NCI-H1436 treated with DMSO at 0.1 percent for 48 hours (cell line): Measurements from ENCODE around the gene STK4.
"Not testable (repeated sequence)": the region's sequence is repeated elsewhere in the genome, so short reads cannot be mapped to it uniquely, and the experiment has no call there.

ENCODE experiments used
- DNase-seq: peaks from one replicate; lab custom pipeline; 2025; lab: John Stamatoyannopoulos, UW

The STK4 gene

DNA sequence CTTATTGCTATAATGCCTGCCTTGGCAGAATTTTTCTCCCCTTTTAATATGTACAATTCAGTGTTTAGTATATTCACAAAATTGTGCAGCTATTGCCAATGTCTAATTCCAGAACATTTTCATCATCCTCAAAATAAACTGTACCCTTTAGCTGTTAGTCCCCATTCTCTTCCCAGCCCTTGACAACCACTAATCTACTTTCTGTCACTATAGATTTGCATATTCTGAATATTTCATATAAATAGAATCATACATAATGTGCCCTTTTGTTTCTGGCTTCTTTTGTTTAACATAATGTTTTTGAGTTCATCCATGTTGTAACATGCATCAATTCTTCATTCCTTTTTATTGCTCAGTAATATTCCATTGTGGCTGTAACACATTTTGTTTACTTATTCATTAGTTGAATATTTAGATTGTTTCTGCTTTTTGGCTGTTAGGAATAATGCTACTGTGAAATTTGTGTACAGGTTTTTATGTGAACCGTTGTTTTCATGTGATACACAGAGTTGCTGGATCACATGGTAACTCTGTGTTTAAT, 22.4 kb downstream of the STK4 start:
- DNase-seq: no peak

DNA sequence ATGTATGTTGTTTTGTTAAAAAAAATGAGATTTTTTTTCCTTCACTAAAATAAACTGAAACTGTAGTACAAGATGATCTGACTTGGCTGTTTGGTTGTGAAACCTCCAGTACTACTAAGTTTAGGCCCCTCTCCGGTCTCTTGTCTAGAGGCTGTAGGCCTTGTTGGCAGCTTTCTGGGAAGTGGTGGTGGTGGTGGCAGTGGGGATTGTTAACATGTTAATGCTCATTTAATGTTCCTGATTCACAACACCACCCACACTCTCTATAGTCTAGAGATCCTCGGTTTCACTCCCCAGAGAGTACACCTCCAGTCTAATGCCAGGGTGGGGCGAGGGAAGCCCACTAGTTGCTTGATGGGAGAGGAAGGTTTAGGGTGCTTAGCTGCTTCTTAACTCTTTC, 24.1 kb downstream of the STK4 start:
- DNase-seq: no peak

DNA sequence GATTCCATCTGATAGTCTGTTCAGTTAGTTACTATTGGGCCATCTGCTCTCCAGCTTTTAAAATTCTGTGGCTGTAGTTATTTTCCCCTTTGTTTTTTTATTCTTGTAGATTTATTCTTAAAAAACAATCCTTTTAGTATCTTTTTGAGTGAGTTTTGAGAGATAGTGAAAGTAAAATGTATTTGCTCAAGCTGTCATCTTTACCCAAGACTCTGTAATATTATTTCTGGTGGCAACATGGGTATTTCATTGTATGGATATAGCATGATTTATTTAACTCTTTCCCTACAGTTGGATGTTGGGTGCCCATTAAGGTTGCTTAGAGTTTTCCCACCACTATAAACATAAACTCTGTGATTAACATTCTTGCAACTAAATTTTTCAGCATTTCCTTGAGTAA, 24.6 kb downstream of the STK4 start:
- DNase-seq: no peak

DNA sequence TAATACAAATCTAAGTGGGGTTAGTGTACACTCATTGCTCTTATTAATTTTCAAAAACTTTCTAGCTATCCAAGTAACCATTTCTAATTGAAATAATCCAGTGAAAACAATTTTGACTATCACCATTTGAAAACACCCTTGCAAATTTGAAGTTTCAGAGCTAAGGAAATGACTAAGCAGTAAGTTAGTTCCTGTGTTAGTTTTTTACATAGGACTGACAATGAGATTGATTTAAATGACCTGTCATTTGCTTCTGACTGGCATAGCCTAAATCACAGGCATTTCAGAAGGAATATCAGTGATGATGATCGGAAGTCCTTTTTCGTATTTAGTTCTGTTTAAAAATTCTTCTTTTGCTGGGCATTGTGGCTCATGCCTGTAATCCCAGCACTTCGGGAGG, 27.0 kb downstream of the STK4 start:
- no peak for DNase-seq

DNA sequence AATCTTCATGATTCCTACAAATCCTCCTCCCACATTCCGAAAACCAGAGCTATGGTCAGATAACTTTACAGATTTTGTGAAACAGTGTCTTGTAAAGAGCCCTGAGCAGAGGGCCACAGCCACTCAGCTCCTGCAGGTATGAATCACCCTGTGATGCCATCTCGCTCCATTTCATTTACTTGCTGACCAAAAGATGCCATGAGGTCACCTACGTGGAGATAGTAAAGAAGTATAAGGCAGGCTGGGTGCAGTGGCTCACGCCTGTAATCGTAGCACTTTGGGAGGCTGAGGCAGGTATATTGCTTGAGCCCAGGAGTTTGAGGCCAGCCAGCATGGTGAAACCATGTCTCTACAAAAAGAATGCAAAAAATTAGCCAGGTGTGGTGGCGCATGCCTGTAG, 30.9 kb downstream of the STK4 start:
- no peak for DNase-seq

DNA sequence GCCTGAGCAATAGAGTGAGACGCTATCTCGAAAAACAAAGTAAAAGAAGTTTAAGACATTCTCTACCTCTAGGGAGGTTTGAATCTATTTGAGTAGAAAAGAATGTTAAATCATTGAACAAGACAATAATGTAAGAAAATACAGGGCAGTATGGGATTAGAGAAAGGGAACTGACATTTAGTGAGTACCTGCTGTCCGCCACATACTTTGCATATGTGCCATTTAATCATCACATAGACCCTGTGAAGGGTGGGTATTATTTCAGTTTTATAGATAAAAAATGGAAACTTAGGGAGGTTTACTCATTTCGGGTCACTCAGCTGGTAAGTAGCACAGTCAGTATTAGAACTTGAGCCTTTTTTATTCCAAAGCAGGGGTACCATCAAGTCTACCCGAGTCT, 31.4 kb downstream of the STK4 start:
- no peak for DNase-seq

DNA sequence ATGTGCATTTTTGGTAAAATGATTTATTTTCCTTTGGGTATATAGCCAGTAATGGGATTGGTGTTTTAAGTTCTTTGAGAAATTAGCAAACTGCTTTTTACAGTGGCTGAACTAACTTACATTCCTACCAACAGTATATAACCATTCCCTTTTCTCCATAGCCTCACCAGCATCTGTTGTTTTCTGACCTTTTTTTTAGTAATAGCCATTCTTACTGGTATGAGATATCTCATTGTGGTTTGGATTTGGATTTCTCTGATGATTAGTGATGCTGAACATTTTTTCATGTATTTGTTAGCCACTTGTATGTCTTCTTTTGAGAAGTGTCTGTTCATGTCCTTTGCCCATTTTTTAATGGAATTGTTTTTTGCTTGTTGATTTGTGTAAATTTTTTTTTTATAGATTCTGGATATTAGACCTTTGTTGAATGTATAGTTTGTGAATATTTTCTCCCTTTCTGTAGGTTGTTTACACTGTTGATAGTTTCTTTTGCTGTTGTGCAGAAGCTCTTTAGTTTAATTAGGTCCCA, 42.3 kb downstream of the STK4 start:
- no peak for DNase-seq

DNA sequence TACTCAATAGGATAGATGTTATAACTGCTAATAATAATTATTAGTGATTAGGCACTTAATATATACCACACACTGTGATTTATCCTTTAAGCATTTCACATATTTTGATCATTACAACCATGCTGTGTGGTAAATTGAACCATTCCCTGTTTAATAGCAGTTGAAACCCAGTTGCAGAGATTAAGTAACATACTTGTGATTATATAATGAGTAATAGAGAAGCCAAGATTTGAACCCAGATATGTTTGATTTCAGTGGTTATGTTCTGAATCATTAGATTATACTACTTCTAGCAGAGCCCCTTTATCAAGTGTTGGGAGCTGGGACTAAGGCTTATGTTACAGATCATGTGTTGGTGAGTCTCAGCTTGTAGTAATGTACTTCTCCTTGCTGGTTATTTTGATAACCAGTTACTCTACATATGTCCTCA, 44.1 kb downstream of the STK4 start:
- no peak for DNase-seq

DNA sequence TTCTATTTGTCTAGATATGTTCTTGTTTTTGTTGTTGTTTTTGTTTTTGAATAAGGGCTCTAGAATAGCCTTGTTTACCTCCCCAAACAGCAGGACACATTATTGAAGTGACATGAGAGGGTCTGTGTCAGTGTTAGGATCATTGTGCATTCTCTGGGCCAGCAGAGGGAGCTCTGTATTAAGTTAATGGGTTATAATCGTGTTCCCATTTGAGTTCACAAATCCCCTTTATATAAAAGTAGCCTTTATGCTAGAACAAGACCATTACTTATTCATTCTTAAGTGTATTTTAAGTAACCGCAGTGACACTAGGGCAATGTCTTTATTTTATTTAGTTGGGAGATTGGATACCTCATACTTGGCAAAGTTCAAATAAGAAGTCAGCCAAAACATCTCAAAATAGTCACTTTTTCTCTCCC, 44.8 kb downstream of the STK4 start:
- no peak for DNase-seq

DNA sequence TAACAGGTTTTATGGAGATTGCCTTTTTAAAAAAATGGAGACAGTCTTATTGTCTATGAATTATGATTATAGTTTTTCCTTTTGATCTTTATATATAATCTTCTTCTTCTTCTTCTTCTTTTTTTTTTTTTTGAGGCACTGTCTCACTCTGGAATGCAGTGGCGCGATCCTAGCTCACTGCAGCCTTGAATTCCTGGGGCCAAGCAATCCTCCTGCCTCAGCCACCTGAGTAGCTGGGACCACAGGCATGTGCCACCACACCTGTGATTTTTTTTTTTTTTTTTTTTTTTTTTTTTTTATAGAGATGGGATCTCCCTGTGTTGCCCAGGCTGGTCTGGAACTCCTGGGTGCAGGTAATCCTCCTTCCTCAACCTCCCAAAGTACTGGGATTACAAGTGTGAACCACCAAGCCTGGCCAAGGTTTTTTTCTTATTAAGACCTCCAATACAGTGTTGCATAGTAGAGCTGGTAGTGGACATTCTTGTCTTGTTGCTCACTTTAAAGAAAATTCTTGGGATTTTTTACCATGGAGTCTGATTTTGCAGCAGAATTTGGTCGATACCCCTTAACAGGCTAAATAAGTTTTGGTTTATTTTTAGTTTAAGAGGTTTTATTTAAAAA, 46.5 kb downstream of the STK4 start:
- no peak for DNase-seq

DNA sequence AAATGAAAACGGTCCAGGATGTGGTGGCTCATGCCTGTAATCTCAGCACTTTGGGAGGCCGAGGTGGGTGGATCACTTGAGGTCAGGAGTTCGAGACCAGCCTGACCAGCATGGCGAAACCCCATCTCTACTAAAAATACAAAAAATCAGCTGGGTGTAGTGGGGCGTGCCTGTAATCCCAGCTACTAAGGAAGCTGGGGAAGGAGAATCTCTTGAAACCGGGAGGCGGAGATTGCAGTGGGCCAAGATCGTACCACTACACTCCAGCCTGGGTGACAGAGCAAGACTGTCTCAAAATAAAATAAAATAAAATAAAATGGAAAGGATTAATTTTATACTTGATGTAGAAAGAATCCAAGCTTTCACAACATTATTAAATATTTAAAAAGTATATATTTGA, 47.8 kb downstream of the STK4 start:
- DNase-seq: not testable (repeated sequence)

DNA sequence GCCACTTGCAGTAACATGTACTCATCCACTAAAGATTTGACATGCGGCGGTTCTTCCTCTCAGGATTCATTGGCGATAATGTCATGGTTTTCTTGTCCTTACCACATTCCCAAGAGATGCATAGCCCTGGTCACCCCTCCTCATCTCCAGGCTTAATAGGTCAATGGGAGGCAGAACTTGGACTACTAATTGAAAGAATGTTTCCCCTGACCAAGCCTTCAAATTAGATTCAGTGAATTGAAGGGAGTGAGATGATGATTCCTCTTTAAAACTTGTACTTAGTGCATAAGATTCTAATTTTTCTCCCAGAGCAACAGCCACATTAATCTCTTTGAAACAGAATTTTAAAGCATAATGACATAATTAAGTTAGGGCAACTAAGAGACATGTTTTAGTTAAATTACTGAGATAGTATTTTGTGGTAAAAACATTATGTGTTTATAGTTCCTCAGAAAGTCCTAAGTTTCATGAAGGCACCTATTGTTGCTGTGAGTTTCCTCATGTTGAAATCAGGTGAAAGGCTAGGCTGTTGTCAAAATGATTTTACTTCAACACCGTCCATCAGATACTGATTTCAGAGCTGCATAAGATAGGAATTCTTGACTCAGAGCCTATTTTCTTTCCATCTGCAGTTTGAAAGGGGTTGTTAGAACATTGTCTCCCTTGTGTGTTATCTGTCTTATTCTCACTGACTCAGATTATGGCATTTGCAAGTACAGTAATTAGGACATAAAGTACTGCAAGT, 48.5 kb downstream of the STK4 start:
- DNase-seq: no peak

DNA sequence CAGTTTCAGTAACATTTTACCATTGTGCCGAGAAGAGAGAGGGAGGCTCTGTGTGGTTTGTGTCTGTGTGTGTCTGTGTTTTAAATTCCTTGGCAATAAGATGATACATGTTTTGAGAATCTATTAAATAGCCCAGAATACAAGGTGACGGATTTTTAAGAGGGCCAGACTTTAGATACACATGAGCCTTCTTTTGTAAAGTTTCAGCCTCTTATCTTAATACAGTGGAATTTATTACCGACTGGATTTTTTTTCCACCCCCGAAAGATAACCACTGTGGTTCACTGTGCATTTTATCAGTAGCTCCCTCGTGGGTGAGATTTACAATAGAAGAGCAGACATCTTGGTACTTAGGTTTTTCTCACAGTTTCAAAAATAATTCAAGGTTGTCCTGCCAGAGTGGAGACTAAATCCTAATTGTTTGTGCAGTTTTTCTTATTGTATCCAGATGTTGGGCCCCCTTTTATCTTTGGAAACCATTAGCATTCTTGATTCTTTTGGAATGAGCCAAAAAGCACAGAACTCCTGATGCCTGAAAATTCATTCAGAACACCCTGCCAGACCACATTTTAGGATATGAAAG, 49.9 kb downstream of the STK4 start:
- DNase-seq: no peak

DNA sequence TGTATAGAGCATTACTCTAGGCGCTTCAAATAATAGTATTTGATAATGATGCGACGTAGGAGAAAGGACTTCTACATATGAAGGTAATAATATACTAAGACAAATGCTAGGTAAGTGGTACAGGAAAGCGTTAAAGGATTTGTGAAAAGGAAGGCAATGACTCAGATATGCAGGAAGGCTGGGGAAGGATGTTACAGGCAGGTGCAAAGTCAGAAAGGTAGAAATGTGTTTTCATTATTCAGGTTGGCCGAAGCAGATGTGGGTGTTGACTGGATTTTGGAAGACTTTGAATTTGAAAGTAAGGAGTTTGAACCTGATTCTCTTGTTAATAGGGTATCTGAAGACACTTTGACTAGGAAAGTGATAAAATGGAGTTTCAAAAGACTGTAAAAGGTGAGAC, 51.0 kb downstream of the STK4 start:
- no peak for DNase-seq

DNA sequence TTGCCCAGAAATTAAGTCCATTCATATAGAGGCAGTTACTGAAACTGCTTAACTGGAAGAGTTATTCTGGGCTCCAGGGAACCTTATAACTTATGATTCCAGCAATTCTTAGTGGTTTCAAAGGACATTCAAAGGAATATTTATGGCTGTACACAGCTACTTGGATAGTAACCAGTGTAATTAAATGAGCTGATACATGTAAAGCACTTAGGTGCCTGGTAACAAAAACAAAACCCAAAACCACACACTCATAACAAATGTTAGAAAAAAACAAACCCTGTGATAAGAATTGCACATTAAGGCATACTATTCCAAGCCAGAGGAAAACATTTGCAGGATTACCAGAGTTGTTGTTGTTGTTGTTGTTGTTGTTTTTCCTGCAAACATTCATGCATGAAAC, 51.5 kb downstream of the STK4 start:
- no peak for DNase-seq

DNA sequence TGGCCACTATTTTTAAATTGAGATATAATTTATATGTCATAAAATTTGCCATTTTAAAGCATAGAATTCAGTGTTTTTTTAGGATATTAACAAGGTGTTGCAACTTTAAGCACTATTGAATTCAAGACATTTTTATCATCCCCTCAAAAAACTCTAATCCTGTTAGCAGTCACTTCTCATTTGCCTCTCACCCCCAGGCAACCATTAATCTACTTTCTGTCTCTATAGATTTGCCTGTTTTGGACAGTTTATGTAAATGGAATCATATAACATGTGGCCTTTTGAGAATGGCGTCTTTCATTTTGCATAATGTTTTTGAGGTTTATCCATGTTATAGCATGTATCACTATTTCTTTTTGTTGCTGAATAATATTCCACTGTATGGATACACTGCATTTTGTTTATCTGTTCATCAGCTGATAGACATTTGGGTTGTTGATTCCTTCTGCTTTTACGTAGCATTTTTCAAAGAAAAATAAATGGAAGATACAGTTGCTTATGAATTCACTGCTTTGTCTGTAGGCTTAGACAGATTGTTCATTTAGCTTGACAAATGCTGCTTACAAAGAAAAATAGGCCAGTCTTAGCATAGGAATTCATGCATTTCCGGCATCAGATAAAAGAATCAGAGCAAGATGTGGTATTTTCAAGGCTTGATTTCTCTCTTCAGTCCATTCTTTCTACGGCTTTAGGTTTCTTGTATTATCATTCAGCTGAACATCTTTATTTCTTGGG, 52.9 kb downstream of the STK4 start:
- no peak for DNase-seq

DNA sequence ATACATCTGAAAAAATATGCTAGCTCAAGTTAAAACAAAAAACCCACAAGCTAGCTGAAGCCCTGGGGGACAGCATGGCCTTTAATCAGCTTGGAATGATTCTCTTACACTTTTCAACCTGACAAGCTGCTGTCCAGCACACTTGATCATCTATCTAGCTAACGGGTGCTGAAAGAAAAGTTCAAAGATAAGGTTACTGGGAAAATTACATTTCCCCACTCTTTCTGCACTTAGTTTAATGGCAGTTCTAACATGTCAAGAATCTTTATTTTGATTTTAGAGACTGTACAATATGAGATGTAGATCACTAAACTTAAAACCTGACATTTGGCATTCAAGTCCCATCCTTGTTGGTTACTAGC, 53.4 kb downstream of the STK4 start:
- no peak for DNase-seq

DNA sequence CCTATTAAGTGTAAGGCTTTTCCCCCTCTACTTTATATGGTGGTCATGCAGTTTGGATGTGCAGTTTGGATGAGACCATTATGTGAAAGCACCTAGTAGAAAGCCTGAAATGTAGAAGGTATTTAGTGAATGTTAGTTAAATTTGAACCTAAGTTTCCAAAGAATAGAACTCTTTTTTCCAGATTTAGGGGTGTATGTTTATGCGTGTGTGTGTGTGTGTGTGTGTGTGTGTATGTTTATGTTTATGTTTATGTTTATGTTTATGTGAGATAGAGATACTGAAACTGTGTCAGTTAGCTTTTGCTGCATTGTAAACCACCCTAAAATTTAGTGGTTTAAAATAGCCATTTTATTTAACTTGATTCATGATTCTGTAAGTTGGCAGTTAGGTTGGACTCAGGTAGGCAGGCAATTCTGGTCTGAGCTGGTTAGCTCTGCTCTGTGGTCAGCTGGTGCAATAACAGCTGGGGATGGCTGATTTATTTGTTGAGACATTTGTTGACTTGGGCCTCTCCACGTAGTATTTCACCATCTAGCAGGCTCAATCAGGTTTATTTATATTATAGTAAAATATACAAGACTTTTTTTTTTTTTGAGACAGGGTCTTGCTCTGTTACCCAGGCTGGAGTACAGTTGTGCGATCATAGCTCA, 54.0 kb downstream of the STK4 start:
- DNase-seq: no peak

DNA sequence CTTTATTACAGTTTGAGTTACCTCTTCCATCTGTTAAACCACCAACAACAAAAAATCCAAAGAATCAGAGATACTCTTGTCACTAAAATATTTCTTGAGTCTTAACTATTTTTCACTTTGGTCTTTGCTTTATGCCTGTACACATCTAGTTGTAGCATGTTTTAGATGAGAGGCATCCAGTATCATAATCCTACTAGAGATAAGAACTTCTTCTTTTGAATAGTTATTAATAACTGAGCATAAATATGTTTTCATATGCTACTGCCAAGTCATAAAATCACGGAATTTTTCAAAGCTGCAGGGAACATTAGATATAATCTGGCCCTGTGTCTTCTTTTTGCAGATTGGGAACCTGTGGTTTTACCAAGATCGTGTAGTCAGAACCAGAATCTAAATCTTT, 55.3 kb downstream of the STK4 start:
- no peak for DNase-seq

DNA sequence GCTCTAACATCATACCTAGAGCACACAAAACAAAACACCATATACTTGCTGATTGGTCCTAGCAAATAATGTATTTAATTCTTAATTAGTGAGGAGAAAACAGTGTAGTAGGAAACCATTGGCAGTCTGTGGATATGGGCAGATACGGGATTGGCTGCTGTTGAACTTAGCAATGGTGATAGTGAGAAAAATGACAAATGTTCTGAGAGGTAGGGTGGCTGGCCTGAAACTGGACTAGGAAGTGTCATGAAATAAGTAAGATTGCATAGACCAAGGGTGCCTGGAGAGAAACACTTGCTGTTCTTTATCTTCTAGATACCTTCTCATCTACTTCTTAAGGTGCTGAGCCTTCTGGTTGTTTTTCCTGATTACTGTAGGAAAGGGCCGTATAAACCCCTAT, 56.8 kb downstream of the STK4 start:
- DNase-seq: not testable (repeated sequence)

DNA sequence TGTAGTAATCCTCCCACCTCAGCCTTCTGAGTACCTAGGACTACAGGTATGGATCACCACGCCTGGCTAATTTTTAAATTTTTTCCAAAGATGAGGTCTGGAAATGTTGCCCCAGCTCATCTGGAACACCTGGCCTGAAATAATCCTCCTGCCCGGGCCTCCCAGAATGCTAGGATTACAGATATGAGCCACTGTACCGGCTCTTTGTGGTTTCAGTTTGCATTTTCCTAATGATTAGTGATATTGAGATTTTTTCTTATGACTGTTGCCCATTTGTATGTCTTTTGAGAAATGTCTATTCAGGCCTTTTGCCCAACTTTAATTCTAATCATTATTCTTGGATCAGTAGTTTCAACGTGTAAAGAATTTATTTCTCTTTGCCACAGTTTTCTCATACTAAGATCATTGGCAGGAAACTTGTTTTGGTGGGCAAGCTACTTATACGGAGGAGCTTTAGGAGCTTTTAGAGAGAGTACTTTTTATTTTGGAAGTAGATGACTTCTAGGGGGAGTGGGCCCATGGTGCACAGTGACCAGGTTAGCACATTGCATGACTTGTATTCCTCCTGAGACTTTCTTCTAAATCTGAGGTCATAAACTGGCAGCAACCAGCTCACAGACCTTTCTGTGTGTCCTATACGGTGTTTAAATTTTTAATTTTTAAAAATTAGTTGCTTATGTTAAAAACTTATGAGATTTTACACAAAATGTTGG, 62.3 kb downstream of the STK4 start:
- DNase-seq: no peak
